GM18909 (cell line): ENCODE data around the gene ZNF823.
"Not testable (repeated sequence)": the region's sequence is repeated elsewhere in the genome, so short reads cannot be mapped to it uniquely, and the experiment has no call there.

Source experiments
- ATAC-seq: cut with Tn5 transposase; IDR thresholded peaks from one replicate; pipeline ENCODE4 v1.9.1; 2021; ENCODE audit warnings: mild to moderate bottlenecking; ENCODE audit not compliant: unreplicated experiment, poor library complexity

The ZNF823 gene

GRCh38 chr19:11738746-11739620, at the start of gene ZNF823:
ZNF823 (minus strand) TSS chr19:11738946; CDS start chr19:11738819, 127 bp downstream.
- ATAC-seq: peak; percentile 95

DNA sequence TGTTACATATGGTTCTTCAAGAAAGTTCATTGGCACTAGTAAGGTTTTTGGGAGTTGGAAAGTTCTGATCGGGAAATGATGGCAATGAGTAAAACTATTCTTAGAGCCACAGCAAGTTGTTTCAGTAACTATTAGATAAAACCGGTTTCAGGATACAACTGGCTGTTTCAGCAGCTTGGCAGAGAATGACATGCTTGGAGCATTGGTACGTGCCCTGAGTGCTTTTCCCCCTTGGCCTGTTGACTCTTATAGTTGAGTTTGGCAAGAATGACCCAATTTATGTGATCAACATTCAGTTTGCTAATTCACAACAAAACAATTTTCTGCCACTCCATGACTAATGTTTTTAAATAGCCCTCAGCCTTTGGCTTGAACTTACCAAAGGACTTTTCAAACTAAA, 48.8 kb upstream of the ZNF823 start:
- no peak for ATAC-seq

DNA sequence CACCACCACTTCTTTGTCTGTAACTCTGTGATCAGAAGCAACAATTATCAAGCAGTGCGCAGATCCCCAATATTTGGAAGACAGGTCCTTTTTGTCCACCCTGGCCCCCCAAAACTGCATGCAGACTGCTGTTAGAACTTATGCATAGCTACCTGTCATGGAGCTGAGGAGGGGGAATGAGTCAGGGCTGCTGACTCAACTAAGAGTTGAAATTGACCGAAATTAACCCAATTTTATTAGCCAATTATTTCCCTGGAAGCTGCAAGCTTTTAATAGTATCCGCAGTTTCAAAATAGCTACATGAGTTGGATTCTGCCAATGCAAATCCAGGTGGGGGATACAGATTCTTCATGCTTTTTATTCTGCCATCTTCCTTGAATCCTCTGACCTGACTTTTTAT, 45.6 kb upstream of the ZNF823 start:
- no peak for ATAC-seq

DNA sequence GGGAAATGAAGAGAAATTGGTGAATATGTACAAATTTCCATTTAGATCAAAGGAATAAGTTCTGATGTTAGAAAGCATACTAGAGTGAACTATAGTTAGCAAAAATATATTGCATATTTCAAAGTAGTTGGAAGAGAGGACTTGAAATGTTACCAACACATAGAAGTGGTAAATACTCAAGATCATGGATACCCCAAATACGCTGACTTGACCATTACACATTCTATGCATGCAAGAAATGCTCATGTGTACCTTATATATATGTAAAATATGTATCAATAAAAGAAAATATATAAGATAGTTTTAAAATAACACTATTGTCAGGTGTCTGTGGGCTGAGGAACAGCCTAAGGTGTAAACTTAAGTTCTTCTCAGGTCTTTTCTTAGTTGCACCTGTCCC, 45.0 kb upstream of the ZNF823 start:
- ATAC-seq: no peak

DNA sequence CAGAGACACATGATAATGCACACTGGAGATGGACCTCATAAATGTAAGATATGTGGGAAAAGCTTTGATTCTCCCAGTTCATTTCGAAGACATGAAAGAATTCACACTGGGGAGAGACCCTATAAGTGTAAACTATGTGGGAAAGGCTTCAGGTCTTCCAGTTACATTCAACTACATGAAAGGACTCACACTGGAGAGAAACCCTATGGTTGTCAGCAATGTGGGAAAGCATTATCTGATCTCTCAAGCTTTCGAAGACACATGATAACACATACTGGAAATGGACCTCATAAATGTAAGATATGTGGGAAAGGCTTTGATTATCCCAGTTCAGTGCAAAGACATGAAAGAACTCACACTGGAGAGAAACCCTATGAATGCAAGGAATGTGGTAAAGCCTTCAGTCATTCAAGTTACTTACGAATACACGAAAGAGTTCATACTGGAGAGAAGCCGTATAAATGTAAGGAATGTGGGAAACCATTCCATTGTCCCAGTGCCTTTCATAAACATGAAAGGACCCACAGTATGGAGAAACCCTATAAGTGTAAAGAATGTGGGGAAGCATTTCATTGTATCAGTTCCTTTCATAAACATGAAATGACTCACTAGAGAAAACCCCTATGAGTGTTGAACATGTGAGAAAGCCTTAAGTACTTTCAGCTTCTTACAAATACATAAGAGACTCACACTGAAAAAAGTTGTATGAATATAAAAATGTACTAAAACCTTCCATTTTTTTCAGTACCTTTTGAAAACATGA, 42.7 kb upstream of the ZNF823 start:
- no peak for ATAC-seq

DNA sequence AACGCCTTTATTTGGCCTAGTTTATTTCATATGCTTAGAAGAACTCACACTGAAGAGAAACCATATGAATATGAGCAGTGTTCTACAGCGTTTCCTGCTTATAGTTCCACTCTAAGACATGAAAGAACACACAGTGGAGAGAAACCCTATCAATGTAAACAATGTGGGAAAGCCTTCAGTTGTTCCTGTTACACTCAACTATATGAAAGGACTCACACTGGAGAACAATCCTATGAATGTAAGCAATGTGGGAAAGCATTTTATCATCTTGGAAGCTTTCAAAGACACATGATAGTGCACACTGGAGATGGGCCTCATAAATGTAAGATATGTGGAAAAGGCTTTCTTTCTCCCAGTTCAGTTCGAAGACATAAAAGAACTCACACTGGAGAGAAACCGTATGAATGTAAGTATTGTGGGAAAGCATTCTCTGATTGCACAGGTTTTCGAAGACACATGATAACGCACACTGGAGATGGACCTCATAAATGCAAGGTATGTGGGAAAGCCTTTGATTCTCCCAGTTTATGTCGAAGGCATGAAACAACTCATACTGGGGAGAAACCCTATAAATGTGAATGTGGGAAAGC, 41.8 kb upstream of the ZNF823 start:
- ATAC-seq: no peak

DNA sequence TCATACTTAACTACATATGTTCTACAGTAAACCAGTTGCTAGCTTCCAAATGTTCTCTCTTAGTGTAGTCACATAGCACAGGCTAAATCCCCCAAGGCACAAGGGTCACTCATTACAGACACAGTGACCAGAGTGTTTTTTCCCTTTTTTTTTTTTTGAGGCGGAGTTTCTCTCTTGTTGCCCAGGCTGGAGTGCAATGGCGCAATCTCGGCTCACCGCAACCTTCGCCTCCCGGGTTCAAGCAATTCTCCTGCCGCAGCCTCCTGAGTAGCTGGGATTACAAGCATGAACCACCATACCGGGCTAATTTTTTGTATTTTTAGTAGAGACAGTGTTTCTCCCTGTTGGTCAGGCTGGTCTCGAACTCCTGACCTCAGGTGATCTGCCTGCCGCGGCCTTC, 37.9 kb upstream of the ZNF823 start:
- ATAC-seq: not testable (repeated sequence)

DNA sequence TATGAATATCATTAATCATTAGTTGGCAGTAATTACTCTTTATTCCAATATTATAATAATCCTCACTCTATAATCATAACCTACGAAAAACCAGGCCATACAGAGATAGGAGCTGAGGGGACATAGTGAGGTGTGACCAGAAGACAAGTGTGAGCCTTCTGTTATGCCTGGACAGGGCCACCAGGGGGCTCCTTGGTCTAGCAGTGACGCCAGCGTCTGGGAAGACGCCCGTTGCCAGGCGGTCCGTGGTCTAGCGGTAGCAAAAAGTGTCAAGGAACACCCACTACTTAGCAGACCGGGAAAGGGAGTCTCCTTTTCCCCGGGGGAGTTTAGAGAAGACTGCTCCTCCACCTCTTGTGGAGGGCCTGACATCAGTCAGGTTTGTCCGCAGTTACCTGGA, 32.8 kb upstream of the ZNF823 start:
- ATAC-seq: not testable (repeated sequence)

DNA sequence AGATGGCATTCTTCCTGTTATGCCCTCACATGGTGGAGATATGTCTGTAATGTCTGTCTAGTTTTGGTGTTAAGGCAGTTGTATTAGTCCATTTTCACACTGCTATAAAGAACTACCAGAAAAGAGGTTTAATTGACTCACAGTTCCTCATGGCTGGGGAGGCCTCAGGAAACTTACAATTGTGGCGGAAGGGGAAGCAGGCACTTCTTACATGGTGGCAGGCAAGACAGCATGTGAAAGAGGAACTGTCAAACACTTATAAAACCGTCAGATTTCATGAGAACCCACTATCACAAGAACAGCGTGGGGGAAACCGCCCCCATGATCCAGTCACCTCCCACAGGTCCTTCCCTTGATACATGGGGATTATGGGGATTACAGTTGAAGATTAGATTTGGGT, 31.2 kb upstream of the ZNF823 start:
- ATAC-seq: no peak

DNA sequence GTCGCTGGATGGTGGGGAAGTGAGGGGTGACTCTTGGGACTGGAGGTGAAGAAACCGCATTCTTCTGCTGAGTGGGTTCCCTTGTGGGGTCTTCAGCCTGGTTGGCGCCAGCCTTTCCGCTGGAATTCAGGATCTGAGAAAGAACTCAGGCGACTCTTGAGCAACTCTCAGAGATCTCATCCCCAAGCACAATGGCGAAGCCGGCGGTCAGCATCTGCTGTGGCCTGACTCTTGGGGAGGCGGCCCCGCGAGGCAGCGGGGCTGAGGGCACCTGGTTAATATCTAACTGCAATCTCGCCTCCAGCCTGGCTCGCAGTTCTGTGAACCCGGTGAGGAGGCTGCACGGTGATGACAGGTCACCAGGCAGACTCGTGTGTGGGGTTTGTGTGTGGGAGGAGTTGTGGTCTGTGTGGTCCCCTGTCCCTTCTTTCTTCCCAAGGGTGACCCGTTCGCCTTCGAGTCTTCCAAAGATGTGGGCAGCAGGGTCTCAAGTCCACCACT, 28.9 kb upstream of the ZNF823 start:
- ATAC-seq: peak; percentile 32

- ATAC-seq: peak; percentile 91
These were observed 28.1 kb upstream of the ZNF823 start, which contains the start of gene ZNF441 for GRCh38 chr19:11766597-11767591. ZNF441 (plus strand) TSS chr19:11767000; CDS start chr19:11767194, 194 bp downstream.

DNA sequence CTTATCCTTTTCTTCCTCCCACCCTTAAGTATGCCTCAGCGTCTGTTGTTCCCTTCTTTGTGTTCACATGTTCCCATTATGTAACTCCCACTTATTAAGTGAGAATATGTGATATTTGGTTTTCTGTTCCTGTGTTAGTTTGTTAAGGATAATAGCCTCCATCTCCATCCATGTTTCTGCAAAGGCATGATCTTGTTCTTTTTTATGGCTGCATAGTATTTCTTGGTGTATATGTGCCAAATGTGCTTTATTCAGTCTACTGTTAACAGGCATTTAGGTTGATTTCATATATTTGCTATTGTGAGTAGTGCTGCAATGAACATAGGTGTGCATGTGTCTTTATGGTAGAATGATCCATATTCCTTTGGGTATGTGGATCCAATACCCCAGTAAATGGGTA, 24.9 kb upstream of the ZNF823 start:
- no peak for ATAC-seq

GRCh38 chr19:11763117-11763516, 24.4 kb upstream of the ZNF823 start:
- no peak for ATAC-seq

DNA sequence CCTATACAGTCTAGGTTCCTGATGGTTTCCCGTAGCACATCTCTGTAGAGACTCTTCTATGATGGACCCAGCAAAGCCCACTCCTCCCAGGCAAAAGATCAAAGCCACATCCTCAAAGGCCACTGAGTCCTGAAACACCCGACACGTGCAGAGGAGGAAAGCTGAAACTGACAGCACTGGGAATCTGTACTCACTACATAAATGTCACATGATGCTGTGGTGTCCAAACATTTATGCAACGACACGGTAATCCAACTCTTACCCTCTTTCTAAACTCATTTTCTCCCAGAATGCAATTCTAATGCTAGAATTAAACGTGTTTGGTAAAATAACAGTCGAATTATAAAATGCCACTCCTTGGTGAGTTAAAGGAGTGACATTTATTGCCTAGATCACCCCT, 21.1 kb upstream of the ZNF823 start:
- no peak for ATAC-seq

DNA sequence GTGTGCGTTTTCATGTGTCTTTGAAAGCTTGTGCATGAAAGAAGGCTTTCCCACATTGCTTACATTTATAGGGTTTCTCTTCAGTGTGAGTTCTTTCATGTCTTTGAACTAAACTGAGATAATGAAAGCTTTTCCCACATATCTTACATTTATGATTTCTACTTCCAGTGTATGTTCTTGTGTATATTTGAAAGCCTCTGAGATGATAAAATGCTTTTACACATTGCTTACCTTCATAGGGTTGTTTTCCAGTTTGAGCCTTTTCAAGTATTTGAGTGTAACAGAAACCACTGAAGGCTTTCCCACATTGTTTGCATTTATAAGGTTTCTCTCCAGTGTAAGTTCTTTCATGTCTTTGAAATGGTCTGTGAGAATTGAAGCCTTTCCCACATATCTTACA, 18.2 kb upstream of the ZNF823 start:
- ATAC-seq: no peak

GRCh38 chr19:11754663-11755062, 15.9 kb upstream of the ZNF823 start:
- no peak for ATAC-seq

GRCh38 chr19:11752244-11752736, 13.5 kb upstream of the ZNF823 start:
- ATAC-seq: no peak

- no peak for ATAC-seq
These were observed 11.0 kb upstream of the ZNF823 start for GRCh38 chr19:11749751-11750150.

DNA sequence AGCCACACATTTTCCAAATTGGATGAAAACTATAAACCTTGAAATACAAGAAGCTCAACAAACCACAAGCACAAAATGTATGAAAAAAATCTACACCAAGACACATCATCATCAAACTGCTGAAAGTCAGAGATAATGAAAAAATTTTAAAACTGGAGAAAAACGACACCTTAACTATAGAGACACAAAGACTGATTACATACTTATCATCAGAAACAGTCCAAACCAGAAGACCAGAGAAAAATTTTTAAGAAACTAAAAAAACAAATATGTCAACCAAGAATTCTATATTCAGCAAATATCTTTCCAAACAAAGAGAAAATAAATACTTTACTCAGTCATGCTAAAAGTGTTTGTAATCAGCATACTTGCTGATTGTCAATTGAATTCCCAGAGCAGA, 8.5 kb upstream of the ZNF823 start:
- no peak for ATAC-seq
